Suprapubic skin (tissue), 4 donors: ENCODE measurements around the gene MAGEA6.

Experiments used
- EP300 ChIP-seq: sonication (generic); formaldehyde crosslinking; IDR thresholded peaks from one replicate; pipeline ENCODE4 v1.6.1; 2017; ENCODE audit warnings: antibody characterized with exemption
- POLR2A ChIP-seq, 2 donors: fragments of 450-650 bp; IDR thresholded peaks; one replicate each; pipeline ENCODE4 v1.6.1; 2017; ENCODE audit warnings: antibody characterized with exemption in 2 of 2, mild to moderate bottlenecking in 2 of 2, moderate library complexity in 2 of 2
- POLR2AphosphoS5 ChIP-seq, 3 donors: sonication (generic); formaldehyde crosslinking; IDR thresholded peaks; one replicate each; pipeline ENCODE4 v1.6.1; 2017; ENCODE audit warnings: antibody characterized with exemption in 3 of 3

DNA sequence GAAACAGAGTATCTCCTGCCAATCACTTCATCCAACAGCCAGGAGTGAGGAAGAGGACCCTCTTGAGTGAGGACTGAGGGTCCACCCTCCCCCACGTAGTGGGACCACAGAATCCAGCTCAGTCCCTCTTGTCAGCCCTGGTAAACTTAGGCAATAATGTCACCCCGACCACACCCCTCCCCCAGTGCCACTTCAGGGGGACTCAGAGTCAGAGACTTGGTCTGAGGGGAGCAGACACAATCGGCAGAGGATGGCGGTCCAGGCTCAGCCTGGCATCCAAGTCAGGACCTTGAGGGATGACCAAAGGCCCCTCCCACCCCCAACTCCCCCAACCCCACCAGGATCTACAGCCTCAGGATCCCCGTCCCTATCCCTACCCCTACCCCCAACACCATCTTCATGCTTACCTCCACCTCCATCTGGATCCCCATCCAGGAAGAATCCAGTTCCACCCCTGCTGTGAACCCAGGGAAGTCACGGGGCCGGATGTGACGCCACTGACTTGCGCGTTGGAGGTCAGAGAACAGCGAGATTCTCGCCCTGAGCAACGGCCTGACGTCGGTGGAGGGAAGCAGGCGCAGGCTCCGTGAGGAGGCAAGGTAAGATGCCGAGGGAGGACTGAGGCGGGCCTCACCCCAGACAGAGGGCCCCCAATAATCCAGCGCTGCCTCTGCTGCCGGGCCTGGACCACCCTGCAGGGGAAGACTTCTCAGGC lies 36.1 kb downstream of the MAGEA6 start, which contains the start of the genes CSAG1 and MAGEA12:
- TF ChIP-seq POLR2A (IDR thresholded peaks at IDR 0.05): no peak
- TF ChIP-seq EP300: no peak
- TF ChIP-seq POLR2AphosphoS5 (IDR thresholded peaks at IDR 0.05): no peak
